WTC11 (cell line): ENCODE data around the gene NCBP3. TPM values are rescaled to one million over a fixed set of nuclear protein-coding genes. Genes with fewer than 3 reads are reported as not detected.
A peak's percentile ranks its signal among the peaks of the same experiment; 100 is the strongest.

ENCODE experiments used
- ATAC-seq: fragments of 200-7000 bp; cut with Tn5 transposase; 2 replicates; pipeline ENCODE4 v1.10.0; 2021; ENCODE audit warnings: mild to moderate bottlenecking, moderate library complexity
- CTCF ChIA-PET: fragments of 300-600 bp; sonication (Branson Sonifier 250); formaldehyde crosslinking; loops from one replicate; lab custom pipeline; 2021; ENCODE audit warnings: antibody characterized with exemption; lab: Charles Lee
- POLR2A ChIA-PET: fragments of 350-600 bp; sonication (Branson Sonifier 250); formaldehyde crosslinking; loops from one replicate; lab custom pipeline; 2021; ENCODE audit warnings: antibody characterized with exemption; lab: Charles Lee
- DNase-seq: peaks from one replicate; pipeline ENCODE4 v3.0.0; 2021; ENCODE audit warnings: low spot score
- H3K27ac Mint-ChIP-seq: 2 replicates; pipeline ENCODE4 v1.8.0; 2021; ENCODE audit warnings: mixed read lengths
- H3K27me3 Mint-ChIP-seq: 2 replicates; pipeline ENCODE4 v1.8.0; 2021; ENCODE audit warnings: low read depth, mild to moderate bottlenecking, moderate library complexity, mixed read lengths
- H3K36me3 Mint-ChIP-seq: 2 replicates; pipeline ENCODE4 v1.8.0; 2021; ENCODE audit warnings: mixed read lengths
- H3K4me1 Mint-ChIP-seq: 2 replicates; pipeline ENCODE4 v1.8.0; 2022; ENCODE audit warnings: mixed read lengths
- H3K4me3 Mint-ChIP-seq: 2 replicates; pipeline ENCODE4 v1.8.0; 2021; ENCODE audit warnings: mild to moderate bottlenecking, moderate library complexity, mixed read lengths
- H3K9me3 Mint-ChIP-seq: 2 replicates; pipeline ENCODE4 v1.8.0; 2021; ENCODE audit warnings: mixed read lengths
- ATF6 ChIP-seq: sonication (generic); formaldehyde crosslinking; IDR thresholded peaks from 2 replicates; pipeline ENCODE4 v1.8.1; 2023; ENCODE audit warnings: mild to moderate bottlenecking, missing genetic modification reagents
- ELF4 ChIP-seq: sonication (generic); formaldehyde crosslinking; IDR thresholded peaks from 2 replicates; pipeline ENCODE4 v1.8.1; 2022; ENCODE audit warnings: low read depth, mild to moderate bottlenecking, moderate library complexity, missing genetic modification reagents
- FOXP4 ChIP-seq: sonication (generic); formaldehyde crosslinking; IDR thresholded peaks from 2 replicates; pipeline ENCODE4 v1.8.0; 2022; ENCODE audit warnings: mild to moderate bottlenecking, missing genetic modification reagents
- MAX ChIP-seq: sonication (generic); formaldehyde crosslinking; IDR thresholded peaks from 2 replicates; pipeline ENCODE4 v1.8.0; 2022; ENCODE audit warnings: mild to moderate bottlenecking, missing genetic modification reagents
- MXD4 ChIP-seq: fragments of 250-450 bp; sonication (Bioruptor Pico); IDR thresholded peaks from 2 replicates; pipeline ENCODE4 v1.8.0; 2021; ENCODE audit warnings: mild to moderate bottlenecking, moderate library complexity, borderline replicate concordance
- NFYB ChIP-seq: sonication (generic); formaldehyde crosslinking; conservative IDR thresholded peaks from 2 replicates; pipeline ENCODE4 v1.8.0; 2022; ENCODE audit warnings: low read depth, missing genetic modification reagents
- PRDM15 ChIP-seq: sonication (generic); formaldehyde crosslinking; IDR thresholded peaks from 2 replicates; pipeline ENCODE4 v1.8.0; 2022; ENCODE audit warnings: missing genetic modification reagents
- PRRX2 ChIP-seq: fragments of 250-450 bp; sonication (Bioruptor Pico); IDR thresholded peaks from 2 replicates; pipeline ENCODE4 v1.8.0; 2021; ENCODE audit warnings: mild to moderate bottlenecking
- STAT6 ChIP-seq: sonication (generic); formaldehyde crosslinking; conservative IDR thresholded peaks from 2 replicates; pipeline ENCODE4 v1.8.1; 2023; ENCODE audit warnings: mild to moderate bottlenecking, low read depth, missing genetic modification reagents, moderate library complexity
- USF1 ChIP-seq: sonication (generic); formaldehyde crosslinking; IDR thresholded peaks from 2 replicates; pipeline ENCODE4 v1.8.0; 2022; ENCODE audit warnings: mild to moderate bottlenecking, missing genetic modification reagents
- ZNF263 ChIP-seq: sonication (generic); formaldehyde crosslinking; IDR thresholded peaks from 2 replicates; pipeline ENCODE4 v1.8.1; 2022; ENCODE audit warnings: low read depth, mild to moderate bottlenecking, moderate library complexity, missing genetic modification reagents
- ZNF396 ChIP-seq: fragments of 250-450 bp; sonication (Bioruptor Pico); IDR thresholded peaks from 2 replicates; pipeline ENCODE4 v1.8.0; 2021; ENCODE audit warnings: mild to moderate bottlenecking, moderate library complexity, borderline replicate concordance
- ZNF671 ChIP-seq: fragments of 250-450 bp; sonication (Bioruptor Pico); IDR thresholded peaks from 2 replicates; pipeline ENCODE4 v1.8.0; 2021; ENCODE audit warnings: mild to moderate bottlenecking
- total RNA-seq: library from RNA; stranded (reverse); gene quantifications from 3 replicates; pipeline ENCODE4 v1.2.3, GENCODE V29; 2021

Gene NCBP3
- total RNA-seq, 1 experiment from 2014 or later, result 48.7 TPM

GRCh38 chr17:3800362-3801271 lies 45.4 kb downstream of the NCBP3 start, which contains the start of gene ITGAE:
ITGAE (minus strand) TSS chr17:3801188; CDS start chr17:3801144, 44 bp downstream.
- Mint-ChIP-seq H3K36me3 (0 out of 2 replicates have a peak, but pooled peaks cover 2% of the 10 kb centered on the region), H3K4me1 (no peaks in the 10 kb centered on the region), H3K9me3 (no peaks in the 10 kb centered on the region), H3K27me3 (no peaks in the 10 kb centered on the region; the same call in 1 of the 2 replicates), H3K4me3 (no peak within 1 kb of the TSS), H3K27ac (peak within 1 kb of the TSS; percentile 57; the same call in 1 of the 2 replicates)
- no peak for TF ChIP-seq MXD4
- TF ChIP-seq FOXP4 (CRISPR knock-in tag), result no peak
- TF ChIP-seq ATF6 (CRISPR knock-in tag), result no peak
- no peak for TF ChIP-seq USF1 (CRISPR knock-in tag)
- no peak for TF ChIP-seq ZNF396 (CRISPR knock-in tag)
- no peak for TF ChIP-seq ELF4 (CRISPR knock-in tag)
- TF ChIP-seq PRDM15 (CRISPR knock-in tag), result no peak
- no peak for TF ChIP-seq PRRX2 (CRISPR knock-in tag)
- no peak for TF ChIP-seq ZNF671 (CRISPR knock-in tag)
- no peak for TF ChIP-seq STAT6 (CRISPR knock-in tag)
- no peak for TF ChIP-seq ZNF263
- no peak for TF ChIP-seq NFYB (CRISPR knock-in tag)
- TF ChIP-seq MAX, result no peak
- no peak for ATAC-seq
- ChIA-PET POLR2A (no interaction called here), CTCF (interaction anchor here (0.7 to 3.3 kb wide), 2 partner anchors 63 to 118 kb away, joined by 3 to 76 read pairs; no protein-coding TSS in a partner anchor)
- no peak for DNase-seq
